GM20000 (cell line): ENCODE results near the gene HECTD3.

Experiments
- DNase-seq: peaks from one replicate; pipeline ENCODE4 v3.0.0; 2012; ENCODE audit warnings: low spot score
- TF ChIP-seq, protein P1 (sequence below): IDR thresholded peaks from 2 replicates; pipeline ENCODE4 v1.5.1; 2012; ENCODE audit warnings: mild to moderate bottlenecking, control low read depth; ENCODE audit errors: extremely low read depth, missing control alignments

Gene HECTD3

DNA sequence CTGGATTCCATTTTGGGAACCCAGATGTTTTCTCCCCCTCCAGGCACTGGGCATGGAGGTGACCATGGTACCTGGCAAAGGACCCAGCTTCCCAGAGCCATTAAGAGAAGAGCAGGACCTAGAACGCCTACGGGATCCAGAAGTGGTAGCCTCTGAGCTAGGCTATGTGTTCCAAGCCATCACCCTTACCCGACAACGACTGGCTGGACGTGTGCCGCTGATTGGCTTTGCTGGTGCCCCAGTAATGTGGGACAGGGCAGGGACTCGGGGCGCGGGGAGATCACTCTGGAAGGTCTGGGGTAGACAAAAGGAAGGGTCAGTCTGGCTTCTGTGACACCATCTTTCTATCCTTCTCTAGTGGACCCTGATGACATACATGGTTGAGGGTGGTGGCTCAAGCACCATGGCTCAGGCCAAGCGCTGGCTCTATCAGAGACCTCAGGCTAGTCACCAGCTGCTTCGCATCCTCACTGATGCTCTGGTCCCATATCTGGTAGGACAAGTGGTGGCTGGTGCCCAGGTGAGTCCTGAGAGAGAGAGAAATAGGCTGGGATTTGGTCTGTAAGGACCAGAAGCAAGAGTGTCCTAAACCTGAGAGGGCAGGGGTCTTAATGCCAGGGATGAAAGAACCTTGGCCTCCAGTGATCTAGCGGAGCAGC, 2.6 kb upstream of the HECTD3 start:
- TF ChIP-seq, protein P1, sequence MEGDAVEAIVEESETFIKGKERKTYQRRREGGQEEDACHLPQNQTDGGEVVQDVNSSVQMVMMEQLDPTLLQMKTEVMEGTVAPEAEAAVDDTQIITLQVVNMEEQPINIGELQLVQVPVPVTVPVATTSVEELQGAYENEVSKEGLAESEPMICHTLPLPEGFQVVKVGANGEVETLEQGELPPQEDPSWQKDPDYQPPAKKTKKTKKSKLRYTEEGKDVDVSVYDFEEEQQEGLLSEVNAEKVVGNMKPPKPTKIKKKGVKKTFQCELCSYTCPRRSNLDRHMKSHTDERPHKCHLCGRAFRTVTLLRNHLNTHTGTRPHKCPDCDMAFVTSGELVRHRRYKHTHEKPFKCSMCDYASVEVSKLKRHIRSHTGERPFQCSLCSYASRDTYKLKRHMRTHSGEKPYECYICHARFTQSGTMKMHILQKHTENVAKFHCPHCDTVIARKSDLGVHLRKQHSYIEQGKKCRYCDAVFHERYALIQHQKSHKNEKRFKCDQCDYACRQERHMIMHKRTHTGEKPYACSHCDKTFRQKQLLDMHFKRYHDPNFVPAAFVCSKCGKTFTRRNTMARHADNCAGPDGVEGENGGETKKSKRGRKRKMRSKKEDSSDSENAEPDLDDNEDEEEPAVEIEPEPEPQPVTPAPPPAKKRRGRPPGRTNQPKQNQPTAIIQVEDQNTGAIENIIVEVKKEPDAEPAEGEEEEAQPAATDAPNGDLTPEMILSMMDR = no peak
- DNase-seq = no peak

DNA sequence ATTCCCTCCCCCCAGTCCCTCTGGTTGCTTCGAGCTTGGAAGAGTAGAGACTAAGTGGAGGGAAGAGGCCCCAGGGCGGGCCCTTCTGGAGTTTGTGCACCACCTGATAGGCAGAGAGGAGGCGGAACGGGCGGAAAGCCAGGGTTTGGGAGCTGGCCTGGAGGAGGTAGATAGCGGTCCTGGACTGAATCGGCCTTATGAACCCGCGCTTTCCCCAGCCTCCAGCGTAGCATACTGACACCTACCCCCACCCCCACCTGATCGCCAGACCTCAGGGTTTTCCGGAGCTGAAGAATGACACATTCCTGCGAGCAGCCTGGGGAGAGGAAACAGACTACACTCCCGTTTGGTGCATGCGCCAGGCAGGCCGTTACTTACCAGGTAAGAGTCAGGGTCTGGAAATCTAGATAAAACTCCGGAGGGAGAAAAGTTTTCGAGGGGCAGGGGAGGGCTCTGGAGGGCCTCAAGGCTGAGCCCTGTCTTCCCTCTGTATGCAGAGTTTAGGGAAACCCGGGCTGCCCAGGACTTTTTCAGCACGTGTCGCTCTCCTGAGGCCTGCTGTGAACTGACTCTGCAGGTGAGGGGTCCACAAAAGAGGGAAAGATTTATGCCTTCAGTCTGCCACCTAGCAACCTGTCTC, 1.6 kb upstream of the HECTD3 start:
- peak; percentile 38 for DNase-seq
- TF ChIP-seq, protein P1 = no peak

DNA sequence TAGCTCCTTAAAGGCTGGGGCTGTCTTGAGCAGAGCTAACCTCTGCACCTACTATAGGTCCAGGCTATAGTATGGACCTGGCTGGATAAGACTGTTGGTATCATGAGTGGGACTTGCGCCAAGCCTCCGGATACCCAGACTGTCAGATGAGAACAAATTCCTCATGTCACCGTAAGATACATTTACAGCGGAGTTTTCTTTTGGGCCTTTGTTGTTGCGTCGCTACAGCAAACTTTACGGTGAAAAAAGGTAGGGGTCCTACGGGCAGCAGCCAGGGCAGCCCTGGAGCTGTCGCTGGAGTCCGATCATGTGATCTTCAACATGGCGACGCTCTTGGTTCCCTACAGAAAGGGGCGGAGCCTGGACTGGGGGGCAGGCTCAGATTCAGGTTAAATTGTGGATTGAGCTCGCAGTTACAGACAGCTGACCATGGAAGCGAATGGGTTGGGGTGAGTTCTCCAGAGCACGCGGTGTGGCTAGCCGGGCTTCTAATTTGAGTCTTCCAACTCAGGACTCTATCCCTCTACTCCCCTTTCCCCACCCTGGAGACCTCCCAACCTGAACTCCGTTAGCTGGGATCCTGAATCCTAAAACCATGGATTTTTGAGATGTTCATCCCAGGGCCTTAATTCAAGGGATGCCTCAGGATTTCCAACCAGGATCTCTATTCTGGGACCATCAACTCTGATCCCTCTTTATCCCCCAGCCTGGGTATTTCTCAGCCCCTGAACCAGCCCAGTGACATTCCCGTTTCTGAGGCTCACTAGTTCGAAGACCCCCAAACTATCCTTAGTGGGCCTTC, 914 bp upstream of the HECTD3 start, which contains the start of gene UROD:
TSS of gene UROD (plus strand) at position 418 of the 802 bp plus-strand sequence. CDS start at position 430, 12 bp downstream.
- peak; percentile 94 for DNase-seq

DNA sequence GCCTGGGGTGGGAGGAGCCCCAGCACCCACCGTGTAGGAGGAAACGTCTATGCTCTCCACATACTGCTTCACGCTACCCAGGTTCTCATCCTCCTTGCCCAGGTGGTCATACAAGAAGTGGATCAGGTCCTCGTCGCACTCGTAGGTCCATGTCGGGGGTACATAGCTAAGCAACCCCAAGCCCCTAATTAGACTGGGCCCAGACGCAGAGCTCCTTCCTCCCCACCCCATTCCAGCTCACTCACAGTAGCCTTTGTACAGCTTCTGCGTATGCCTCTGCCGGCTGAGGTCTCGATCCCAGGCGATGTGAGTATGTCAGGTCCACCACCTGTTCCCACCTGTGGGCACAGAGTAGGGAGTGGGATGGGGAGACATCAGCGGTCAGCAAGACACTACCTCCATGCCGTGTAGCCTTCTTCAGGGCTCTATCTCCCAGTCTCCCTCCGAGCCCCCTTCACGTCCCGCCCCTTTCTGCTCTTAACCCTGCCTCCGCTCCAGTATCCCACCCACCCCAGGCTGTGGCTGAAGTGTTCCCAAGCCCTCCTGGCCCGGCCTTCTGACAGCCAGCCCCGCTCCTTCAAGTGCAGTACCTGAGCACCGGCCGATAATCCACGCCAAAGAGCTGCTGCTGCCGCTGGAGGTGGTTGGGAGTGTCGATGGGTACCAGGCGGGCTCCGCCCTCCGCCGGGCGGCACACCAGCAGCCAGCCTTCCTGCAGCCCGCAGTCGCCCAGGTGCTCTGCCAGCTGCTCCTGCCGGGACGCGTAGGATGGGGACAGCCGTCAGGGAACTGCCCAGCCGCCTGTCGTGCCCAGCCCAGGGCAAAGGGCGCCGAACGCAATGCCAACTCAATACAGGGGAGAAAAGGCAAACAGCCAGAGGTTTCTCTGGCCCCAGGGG, 919 bp downstream of the HECTD3 start:
- no peak for DNase-seq
- TF ChIP-seq, protein P1 = no peak

More for the DNA sequence above, 914 bp upstream of the HECTD3 start, which contains the start of gene UROD:
- TF ChIP-seq, protein P1 = no peak

DNA sequence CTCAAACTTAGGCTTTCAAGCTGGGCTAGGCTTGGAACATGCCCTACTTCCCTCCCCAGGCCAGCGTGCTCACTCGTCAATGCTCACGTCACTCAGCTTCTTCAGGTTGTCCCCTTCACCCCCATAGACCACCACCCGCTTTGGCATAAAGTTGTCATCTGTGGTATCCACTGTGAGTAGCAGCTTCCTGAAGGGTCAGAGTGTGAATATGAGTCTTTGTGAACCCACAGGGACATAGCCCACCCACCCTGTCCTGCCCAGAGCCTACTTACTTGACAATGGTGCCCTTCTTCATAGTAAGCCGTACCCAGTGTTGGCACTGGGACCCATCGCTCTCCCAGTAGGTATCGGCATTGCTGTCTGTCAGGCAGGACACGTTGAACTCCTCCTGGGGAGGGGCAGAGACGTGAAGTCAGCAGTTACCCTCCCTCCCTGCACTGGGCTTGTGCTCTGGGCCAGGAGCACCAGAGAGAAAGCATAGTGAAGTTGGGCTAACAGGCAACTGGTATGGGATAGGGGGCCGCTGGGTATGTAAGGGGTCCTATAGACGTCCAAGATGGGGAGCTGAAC, 1.7 kb downstream of the HECTD3 start:
- TF ChIP-seq, protein P1 = no peak

DNA sequence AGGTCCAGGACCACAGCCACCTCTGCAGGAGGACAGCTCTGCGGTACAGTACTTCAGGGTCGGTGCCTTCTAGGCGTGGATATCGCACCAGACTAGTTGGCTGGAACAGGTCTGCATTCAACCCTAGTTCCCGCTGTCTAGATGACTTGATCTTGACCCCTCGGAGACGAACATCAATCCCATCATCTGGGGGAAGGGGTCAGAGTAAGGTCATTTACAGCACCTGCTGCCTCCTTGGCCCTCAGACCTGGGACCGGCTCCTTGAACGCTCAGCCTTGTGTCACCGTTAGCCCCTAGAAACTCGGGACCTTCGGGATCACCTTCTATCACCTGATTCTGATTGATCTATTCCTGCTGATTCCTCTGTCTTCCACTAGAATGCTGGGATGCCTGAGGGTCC, 2.6 kb downstream of the HECTD3 start:
- TF ChIP-seq, protein P1 = no peak
- no peak for DNase-seq

More for the DNA sequence above, 1.7 kb downstream of the HECTD3 start:
- DNase-seq = no peak
